NCI-H69 (cell line): ENCODE results near the gene IGSF9.

Experiments
- DNase-seq: peaks from one replicate; lab custom pipeline; 2025; lab: John Stamatoyannopoulos, UW

Gene IGSF9

DNA sequence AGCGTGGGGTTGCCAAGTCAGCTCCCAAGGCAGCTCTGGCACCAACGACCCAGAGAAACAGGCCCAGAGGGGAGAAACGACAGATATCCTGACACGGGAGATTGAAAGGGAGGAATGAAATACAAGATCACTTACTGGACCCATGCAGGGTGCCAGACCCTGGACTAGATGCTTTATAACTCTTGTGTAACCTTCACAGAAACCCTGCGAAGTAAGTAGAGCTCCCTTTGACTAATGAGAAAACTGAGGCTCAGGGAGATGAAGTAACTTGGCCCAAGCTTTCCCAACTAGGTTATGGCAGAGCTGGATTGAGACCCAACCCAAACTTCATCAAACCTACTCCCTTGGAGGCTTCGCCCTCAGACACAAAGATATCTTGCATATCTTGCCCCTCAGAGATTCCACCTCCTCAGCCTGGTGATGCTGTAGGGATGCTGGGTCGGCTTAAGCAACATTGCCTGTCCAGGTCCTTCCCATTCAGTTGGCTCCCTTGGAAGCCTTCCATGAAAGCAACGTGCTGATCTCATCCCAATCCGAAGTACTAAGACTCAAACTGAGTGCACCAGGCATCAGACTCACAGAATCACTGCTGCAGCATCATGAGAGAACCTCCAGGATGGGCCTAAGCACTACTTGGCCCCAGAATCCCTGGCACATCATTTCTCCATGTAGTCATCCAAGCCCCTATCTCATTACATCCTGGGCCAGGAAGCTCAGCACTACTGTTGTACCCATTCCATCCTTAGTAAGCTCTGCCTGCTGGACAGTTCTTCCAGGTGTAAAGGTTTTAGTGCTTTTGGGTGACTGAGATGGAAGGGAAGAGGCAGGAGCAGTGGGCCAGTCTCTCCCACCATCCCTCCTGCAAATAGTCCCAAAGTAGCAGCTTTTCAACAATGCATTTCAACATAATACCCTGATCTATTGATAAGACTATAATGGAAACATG is 1.1 kb upstream of the IGSF9 start:
- DNase-seq = peak; percentile 48

DNA sequence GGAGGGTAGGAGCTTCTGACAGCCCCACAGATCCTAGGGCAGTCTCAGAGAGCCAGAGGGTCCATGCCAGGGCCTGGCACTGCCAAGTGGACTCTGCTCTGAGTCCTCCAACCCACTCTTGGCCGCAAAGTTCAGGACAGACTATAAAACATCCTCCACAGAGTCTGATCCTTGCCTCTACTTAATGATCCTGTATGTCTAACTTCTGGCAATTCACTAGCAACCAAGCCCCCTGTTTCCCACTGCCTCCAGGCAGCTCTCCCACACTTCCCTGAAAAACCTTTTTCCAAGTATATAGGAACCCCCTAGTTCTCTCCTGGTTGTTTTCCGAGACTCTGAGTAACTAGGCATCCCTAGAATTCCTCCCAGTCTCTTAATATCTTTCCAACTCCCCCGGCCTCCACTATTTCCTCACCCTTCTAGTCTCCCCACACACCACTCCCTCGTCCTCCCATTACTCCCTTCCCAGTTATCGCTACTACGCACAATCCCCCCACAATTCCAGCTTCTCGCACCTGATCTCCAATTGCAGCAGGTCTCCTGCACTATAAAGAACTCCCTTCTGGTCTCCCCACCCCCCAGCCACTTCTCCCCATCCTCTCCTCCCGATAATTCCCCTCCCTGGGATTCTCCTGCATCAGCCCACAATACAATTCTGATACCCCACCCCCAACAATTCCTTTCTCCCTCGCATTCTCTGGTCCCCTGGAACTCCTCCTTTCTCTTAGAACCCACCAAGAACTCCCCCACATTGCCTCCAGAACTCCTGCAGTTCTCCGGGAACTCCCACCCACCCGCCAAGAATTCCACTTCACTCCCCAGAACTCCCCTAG is 574 bp downstream of the IGSF9 start:
- DNase-seq = peak; percentile 84

DNA sequence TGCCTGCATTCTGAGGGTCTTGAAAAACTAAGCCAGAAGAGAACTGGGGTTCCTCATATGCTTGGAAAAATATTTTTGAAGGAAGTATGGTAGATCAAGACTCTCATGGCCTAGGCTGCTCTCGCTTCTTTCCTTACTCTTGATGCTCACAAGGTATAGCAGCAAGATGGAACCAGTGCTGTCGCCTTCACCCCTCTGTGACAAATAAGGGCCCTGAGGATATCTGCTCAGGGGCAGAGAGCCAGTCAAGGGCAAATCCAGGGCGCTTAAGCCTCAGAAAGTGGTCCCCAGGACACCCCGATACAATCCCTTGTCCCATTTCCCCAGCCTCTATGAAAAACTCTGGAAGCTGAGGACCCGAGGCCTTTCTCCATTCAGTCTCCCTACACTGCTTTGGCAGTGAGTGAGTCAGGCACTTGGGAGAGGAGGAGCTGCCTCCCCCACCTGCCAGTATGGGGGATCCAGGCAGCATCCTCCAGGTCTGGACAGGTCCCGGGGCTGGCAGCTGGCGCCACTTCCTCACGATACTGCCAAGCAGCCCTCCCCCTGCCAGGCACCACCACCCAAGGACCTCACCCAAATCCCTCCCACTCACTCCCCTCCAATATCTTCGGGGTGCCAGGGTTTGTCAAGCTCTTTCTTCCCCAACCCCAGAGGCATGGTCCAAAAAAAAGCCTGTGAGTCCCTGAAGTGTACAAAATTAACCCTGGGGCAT is 1.3 kb downstream of the IGSF9 start:
- peak; percentile 91 for DNase-seq

DNA sequence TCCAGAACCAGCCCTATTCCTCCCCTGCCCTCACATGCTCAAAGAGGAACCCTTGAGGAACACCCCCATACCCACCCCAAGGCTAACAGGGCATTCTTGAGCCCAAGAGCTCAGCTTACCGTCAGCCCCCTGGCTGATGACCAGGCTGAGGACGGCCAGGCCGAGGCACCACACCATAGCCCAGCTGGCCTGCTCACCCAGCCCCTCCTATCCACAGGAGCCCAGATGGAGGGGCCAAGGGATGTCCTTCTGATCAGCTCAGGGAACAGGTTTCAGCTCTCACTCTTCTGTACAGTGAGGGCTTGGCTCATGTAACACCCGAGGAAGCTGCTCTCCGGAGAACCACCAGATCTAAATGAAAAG is 2.2 kb downstream of the IGSF9 start:
- DNase-seq = no peak

DNA sequence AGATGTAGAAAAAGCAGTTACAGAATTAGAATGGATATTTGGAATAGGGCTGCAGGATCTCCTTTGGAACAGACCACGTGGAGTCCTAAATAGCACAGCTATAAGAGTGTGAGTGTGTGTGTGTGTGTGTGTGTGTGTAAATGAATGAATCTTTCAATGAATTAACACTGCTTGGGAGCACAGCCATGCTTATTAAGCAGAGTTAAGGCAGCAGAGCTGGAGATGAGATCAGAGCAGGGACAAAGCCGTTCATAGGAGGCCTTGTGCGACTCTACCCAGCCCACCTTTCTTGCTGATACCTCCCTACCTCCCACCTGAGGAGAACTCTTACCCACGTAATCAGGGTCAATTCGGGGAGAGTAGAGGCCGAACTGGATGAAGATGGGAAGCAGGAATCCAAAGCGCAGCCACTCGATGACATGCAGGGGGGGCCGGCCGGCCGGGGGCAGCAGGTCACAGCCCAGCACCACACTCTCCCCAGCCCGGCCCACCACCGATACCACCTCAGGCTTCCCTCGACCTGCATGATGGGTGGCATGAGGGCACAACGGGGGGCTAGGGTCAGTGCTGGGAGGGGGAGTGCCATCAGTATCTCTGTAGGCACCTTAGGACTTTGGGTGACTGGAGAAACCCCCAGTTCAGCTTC is 2.7 kb downstream of the IGSF9 start:
- peak; percentile 64 for DNase-seq

DNA sequence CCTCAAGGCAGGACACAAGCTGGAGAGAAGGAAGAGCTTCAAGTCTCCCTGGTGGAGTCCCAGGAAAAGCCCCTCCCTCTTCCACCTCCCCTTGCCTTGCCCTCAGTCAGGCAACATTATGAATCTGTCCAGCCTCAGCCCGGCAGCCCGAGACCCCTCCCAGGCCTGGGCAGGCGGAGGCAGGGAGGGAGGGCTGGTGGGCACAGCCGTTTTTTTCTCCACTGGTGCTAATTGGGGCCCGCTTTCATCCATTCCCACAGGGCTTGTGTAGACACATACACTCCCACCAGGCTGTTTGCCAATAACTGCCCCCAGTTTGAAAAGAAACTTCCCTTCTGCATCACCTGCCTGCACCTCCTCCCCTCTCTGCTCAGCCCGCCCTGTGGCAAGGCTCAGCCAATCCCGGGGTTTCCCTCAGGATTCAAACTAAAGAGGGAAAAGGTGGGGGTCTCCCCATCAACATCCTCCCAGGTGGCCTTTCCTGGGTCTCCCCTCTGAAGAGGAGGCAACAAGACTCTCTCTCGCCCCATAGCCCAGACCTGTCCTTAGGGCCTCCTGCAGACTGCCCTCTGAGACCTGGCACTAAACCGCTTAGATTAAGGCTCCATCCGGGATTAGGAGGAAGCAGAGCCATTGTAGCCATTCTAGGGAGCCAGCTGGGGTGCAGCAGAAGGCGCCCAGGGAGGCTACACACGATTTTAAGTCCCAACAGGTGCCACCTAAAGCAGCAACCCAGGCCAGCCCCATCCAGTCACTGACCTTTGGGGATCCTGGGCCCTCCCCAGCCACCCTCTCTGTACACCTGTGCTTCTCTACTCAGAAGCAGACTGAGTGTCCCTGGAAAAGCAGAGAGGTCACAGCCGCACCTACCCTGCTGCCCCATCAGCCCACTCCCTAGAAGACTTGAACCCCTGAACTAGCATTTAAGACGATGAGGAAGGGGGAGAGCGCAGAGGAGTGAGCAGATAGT is 3.5 kb downstream of the IGSF9 start:
- peak; percentile 100 for DNase-seq

DNA sequence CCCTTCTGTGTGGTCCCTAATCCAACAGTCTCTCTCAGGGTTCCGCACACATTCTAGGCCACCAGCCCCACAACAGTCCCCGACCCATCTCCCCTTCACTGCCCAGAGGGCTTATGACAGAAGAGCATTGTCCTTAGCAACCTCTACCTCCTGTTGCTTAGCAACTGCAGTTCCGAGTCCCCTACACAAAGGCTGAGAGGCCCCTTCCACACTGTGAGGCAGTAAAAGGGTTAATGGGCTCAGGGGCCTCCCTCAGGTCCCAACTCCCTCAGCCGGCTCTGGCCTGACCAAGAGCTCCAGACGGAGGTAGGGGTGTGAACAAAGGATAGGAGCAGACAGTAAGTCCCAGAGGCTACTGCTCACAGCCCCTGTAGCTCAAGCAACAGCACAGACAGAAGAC is 4.3 kb downstream of the IGSF9 start:
- DNase-seq = peak; percentile 85

DNA sequence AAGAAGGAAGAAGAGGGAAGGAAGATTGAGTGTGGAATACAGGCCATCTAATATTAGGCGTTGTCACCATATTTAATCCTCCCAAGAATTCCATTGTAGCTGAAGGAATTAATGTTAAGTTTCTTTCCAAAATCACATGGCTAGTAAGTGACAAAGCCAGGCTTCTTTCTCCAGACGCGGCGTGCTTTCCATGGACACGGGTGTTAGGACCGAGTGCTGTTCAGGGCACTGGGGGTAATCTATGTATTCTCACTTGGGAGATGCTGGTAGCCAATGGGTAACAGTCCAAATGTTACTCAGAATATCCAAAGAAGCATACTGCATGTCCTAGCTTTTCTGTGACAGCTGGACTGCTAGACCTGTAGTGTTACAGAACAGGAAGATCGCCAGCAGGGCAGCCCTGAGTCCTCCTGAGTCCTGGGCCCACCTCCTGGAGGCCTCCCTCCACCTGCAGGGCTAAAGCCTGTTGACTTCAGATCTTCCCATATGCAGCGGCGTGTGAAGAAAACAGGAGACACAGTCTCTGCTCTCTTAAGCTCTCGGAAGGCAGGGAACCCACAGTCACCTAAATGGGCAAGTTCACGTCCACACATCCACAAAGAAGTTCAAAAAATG is 5.3 kb downstream of the IGSF9 start:
- peak; percentile 63 for DNase-seq

DNA sequence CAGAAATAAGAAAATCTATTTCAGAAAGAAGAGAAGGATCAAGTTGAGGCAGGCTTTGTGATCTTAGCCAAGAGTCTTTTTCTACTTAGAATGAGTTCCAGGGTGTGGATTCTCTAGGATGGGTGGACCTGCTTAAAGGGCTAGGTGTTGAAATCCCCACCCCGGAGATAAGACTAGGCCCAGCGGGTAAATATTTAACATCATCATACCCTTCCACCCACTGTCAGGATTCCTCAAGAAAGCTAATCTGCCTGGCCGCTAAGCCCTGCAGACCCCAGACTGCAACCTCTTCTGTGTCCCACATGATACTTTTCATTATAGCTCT is 5.8 kb downstream of the IGSF9 start:
- DNase-seq = no peak

DNA sequence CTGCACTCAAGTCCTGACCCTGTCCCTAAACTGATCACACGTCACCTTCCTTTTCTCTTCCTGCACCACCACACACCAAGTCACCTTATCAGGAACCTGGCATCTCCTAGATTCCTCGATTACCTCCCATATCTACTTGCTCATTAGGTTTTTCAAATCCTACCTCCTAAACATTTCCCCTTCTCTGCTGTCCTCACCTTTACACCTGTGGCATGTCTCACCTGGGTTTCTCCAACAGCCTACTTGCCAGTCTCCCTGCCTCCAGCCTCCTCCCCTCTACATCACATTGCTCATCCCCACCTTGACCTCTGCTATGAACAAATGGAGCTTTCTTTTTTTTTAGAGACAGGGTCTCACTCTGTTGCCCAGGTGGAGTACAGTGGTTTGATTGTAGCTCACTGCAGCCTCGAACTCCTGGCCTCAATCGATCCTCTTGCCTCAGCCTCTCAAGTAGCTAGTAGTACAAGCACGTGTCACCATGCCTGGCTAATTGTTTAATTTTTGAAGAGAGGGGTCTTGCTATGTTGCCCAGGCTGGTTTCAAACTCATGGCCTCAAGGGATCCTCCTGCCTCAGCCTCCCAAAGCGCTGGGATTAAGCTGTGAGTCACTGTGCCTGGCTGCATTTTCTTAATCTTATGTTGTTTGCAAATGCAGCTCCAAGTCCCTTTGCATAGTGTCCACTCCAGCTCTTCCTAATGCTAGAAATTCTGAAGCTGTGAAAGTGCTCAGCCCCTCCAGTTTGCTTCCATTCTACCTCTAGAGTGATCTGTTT is 6.3 kb downstream of the IGSF9 start:
- no peak for DNase-seq

DNA sequence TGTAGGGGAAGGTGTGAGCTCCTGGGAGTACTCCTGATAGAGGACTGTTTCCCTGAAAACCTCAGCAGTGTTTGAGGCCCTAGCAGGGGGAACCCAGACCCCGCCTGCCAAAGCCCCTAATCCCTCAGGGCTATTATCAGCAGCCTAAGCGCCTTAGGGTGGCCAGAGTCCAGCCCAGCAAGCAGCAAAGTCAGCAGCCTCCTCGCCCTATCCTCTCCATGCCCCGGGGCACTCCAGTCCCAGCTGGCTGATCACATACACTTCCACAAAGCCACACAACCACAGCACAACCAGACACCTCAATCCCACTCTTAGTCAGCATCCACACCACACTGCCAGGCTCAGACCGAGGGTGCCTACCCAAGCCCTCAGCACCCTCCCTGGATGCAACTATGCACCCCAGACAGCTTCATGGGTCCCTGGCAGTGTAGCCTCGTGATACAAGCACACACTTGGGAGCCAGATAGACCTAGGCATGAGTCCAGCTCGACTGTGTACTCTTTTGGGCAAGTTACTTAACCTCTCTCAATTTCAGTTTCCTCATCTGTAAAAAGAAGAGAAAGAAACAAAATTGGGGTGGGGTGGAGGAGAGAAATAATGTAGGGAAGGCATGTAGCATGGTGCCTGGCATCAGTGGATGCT is 7.1 kb downstream of the IGSF9 start:
- peak; percentile 74 for DNase-seq

DNA sequence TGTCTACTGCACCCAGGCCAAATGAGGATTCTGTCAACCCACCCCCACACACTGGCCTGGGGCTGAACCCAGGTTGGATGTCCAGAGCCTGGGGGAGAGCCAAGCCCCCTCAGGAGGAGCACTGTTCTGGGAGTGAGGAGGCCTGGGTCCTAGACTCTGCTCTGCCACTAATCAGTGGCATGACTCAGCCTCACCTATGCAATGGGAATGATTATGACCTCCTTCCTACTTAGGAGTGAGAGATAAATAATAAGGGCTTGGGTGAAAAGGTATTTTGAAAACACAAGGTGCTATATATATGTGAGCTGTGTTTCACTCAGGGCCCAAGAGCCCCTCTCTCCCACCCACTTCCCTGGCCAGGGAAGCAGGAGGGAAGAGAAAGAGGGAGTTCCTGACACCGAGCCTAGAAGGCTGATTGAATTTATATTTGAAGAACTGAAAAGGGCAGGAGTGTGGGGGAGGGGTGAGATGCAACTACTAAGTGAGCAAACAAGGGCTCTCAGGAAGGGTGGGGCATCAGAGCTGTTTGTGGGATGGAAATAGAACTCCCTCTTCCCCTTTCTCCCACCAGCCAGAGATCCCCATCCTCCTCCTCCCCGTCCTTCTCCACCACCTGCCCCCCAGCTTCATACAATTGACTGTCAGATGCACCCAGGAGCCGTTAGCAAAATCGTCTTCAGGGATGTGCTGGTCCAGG is 8.2 kb downstream of the IGSF9 start:
- peak; percentile 94 for DNase-seq

DNA sequence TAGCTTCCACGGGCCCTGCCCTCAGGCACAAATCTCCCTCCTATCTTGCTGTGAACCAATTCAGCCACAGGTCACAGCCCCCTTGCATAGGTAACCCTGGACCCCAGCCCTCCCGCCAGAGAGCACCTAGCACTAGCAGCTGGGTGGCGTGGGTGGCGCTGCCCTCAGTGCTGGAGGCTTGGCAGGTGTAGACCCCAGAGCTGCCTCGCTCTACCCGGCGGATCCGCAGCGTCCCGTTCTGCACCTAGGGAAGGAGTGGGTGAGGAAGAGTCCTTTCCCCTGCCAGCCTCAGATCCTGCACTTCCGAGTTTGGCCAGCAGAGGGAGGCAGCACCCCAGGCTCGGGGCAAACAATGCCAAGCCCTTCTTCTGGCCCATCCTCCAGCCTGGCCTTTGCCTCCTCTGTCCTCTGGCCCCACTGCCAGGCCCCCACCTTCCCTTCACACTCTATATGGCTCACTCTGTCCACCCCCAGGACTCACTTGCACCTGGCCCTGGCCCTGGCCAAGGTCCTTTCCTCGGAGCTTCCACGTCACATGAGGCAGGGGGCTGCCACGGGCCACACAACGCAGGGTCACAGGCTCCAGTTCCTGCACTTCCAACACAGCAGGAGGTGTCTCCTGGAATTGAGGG is 9.0 kb downstream of the IGSF9 start:
- peak; percentile 78 for DNase-seq

DNA sequence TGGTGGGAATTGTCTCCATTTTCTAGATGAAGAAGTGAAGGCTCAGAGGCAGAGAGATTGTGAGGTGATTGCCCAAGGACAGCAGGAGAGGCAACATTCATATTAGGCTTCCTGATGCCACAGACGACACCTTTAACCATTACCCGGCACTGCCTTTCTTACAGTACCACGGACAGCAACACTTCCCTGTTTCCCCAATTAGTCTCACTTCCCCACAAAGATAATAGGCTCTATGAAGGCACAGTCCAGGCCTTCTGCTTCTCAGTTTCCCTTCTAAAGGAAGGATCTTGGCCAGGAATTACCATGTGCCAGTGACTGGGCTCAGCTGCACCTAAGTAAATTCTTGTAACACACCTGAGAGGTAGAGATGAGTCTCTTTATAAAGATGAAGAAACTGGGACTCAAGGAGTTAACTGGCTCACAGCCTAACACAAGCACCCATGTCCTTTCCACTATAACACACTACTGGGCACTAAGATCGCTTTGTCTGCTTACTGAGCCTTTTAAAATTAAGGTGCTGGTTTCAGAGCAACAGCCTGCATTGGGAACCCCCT is 9.6 kb downstream of the IGSF9 start:
- no peak for DNase-seq

DNA sequence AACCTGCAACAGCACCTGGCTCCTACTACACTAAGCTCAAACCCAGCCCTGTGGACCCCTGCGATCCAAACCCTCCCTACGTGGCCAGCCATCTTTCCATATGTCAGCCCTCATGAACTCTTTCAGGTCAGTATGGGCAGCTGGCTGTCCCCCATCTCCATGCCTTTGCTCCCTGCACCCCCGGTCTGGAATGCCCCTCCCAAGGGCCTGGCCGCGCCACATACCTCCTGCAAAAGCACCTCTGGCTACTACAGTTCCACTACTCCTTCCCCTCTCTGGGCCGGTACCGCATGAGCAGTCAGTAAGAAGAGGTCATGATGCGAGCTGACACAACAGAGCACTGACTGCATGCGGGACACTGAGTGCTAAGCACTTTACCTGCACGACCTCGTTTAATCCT is 10.1 kb downstream of the IGSF9 start:
- no peak for DNase-seq

DNA sequence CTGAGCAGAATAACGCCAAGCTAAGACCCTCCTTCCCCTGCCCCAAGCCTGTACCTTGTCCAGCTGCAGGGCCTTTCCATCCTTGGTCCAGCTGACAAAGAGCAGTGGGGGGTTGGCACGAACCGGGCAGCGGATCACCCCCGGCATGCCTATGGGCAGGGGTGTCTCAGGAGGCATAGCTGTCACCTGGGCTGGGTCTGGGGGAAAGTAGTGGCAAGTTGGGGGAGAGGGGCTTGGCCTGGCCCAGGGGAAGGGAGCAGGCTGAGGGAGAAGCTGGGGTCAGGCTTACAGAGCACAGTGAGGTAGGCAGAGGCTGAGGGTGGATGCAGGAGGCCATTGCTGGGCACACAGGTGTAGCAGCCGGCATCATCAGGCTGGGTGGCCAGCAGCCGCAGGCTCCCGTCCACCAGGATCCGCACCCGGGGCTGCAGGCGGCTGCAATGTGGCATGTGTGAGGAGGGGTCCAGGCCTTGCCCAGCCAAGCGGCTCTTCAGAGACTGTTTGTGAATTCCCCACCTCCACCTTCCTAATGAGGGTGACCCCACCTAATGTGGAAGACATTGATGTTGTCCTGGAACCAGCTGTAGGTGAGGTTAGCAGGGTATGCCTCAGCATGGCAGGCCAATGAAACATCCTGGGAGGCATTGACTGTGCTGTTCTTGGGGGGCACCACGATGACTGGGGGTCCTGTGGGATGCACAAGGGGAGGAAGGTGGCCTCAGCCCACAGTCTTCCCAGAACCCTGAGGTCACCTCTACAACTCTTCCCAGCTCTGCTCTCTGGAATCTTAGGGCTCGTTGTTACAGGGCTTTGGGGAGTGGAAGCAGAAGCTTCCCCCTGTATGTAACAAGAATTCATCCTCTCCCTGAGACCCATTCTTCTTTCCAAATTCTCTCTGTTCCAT is 11.0 kb downstream of the IGSF9 start:
- DNase-seq = no peak

DNA sequence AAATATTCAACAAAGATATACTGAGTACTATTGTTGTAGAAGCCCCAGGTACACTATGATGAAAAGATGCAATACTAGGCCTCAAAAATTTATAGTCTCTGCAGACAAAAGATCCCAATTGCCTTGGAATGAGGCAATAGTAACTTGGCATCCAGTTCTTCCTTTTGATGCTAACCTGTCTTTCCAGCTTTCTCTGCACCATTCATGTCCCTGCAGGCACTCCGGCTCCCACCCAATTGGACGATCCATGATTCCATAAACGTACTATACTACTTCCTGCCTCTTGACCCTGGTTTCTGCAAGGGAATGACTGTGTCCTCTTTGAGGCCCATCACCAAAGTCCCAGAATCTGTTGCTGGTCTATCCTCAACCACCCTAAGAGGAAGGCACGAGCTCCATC is 12.1 kb downstream of the IGSF9 start:
- DNase-seq = peak; percentile 8
